ENCODE results near the gene NT5C2.

NT5C2 gene

DNA sequence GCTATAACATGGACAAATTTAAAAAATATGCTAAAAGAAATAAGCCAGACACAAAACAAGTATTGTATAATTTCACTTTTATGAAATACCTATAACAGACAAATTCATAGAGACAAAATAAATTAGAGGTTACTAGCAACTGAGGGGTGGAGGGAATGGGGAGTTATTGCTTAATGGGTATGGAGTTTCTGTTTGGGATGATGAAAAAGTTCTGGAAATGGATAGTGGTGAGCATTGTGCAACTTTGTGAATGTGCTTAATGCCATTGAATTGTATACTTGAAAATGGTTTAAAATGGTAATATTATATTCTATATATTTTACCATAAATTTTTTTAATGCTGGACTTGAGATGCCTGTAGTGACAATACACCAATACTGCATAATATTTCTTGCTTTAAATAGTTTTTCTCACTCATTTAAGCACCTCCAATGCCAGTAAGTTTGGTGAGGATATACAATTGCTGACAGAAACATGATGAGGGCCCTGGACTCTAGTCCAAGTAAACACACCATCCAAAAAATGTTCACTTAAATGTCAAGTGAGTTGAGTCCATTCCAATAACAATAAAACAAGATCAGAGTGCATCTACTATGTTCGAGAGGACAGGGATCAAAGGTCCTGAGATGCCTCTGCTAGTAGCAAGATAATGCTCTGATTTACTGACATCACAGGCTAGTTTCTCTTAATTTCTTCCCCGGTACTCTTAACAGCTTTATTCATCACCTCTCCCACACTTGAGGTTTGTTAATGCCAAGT lies 71.9 kb downstream of the NT5C2 start:
- DNase-seq = no peak

DNA sequence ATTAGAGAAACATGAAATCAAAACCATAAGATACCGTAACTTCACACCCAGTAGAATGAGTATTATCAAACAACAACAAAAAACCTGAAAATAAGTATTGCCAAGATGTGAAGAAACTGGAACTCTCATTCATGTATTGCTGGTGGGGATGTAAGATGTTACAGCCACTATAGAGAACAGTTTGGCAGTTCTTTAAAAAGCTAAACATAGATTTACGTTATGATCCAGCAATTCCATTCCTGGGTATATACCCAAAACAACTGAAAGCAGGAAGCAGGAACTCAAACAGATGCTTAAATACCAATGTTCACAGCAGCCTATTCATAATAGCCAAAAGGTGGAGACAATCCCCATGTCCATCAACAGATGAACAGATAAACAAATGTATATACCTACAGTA lies 72.5 kb downstream of the NT5C2 start:
- no peak for DNase-seq

DNA sequence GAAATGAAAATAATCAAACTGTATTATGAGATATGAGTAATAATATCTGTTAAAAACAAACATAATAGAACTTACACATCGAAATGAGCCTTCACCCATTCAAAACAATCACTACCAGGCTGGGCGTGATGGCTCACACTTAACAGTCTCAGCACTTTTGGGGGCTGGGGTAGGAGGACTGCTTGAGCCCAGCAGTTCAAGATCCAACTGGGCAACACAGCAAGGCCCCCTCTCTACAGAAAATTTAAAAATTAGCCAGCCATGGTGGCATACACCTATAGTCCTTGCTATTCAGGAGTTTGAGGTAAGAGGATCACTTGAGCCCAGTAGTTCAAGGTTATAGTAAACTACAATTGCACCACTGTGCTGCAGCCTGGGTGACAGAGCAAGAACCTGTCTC lies 75.8 kb downstream of the NT5C2 start:
- no peak for DNase-seq

DNA sequence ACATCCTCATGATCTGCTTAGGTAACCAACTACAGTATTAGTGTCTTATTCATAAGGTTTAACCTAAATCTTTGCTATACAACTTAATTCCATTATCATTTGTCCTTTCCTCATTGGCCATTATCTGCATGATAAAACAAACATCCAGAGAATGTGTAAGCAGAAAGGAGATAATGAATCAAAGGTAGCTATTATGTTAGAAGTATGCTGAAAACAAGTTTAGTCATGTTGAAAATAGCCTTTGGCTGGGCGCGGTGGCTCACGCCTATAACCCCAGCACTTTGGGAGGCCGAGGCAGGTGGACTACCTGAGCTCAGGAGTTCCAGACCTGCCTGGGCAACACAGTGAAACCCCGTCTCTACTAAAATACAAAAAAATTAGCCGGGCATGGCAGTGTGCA lies 78.2 kb downstream of the NT5C2 start:
- DNase-seq = no peak

DNA sequence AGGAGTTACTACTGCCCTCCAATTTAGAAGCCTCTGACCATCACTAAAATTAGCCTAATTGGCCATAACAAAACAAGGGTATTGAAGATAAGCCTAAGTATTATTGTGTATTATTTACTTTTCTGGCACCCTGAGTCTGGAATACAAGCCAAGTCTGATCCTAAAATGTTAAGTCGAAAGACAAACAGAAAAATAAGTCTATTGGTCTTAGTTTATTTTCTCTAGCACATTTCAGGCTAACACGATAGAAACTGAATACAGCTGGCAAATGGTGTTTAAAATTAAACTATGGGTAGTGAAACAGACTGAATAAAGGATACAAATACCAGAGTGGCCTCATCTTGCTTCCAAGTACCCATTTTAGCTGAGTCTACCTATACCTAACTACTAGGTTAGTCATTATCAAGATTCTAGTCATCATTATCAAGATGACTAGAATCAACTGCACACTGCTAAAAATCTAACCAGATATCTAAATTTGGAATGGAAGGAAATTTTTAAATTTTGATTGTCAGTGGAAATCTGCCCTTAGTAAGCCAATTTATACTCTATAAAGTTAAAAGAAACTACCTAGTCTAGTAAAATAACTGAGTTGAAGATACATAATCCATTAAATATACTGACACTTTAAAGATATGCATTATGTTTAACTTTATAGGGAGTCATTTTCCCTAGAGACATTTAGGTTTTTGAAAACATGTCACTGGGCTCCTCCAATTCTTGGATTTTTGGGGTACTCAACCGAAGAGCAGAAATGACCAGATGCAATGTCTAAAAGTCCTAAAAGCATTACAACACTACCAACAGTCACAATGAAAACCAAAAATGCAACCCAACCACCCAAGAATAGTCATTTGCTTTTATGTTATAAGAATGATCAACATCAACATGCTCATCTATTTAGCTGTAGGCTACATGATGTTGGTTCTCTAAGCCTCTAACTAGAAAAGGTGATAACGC lies 80.9 kb downstream of the NT5C2 start:
- no peak for DNase-seq

DNA sequence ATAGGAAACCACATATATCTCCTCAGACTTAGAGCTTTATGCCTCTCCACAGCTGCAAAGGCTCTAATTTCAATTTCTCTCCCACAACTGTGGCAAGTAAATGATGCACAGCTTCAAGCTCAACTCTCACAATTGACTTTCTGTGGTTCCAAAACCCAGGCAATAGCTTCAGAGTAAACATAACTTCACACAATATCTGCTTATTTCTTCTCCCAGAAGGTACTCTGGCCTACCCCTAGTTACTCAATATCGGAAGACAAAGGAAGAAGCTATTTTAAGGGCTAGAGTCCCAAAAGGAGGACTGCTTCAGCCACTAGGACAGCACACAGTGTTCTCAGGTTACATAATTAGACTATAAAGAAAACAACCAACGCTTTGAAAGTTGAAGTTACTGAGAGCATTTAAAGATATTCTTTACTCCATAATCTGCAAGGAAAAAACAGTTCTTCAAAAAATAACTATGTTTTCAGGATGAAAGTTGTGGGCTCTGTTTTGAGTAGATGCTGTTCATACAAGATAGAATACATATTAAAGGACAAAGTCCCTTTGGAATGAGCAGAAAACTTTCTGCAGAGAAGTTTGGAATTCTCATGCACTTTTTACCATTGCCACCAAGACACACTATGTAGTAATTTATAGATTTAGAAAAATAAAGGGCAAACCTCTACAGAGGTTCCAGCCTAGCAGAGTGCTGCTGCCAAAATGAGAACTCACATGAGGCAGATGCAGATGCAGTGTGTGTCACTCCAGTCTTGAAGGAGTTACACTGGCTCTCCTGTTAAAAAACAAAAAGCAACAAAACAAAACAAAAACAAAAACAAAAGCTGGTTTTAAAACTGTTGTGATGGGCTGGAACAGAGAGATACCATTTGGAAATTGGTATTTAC lies 81.8 kb downstream of the NT5C2 start:
- DNase-seq = no peak

DNA sequence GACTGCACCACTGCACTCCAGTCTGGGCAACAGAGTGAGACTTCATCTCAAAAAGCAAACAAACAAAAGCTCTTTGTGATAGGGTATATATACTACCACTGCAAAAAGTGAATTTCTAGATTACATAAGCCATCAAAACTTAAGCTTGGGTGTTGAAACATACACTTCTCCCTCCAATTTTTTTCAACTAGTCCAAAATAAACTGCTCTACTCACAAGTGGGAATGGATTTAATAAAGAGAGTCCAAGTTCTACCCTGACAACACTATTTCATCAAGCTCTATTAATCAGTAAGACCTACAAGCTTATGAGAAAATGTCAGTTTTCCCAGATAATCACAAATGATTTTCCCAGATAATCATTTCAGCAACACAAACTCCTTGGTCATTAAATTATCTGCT lies 82.7 kb downstream of the NT5C2 start:
- DNase-seq = no peak

DNA sequence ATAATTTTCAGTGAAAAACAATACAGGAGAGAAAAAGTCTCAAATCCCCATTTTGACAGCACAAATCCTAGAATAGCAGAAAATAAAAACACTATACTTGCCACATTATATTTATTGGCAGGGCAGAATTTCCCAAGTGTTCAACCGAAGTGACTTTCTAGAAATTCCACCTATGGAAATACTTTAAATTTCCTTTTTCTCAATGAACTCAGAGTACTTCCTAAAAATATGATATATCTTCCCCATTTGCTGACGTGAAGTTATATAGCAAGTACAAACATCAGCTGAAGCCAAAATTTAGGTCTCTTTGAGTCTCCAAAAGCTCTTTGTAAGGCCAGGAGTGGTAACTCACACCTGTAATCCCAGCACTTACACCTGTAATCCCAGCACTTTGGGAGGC lies 83.3 kb downstream of the NT5C2 start:
- DNase-seq = no peak

DNA sequence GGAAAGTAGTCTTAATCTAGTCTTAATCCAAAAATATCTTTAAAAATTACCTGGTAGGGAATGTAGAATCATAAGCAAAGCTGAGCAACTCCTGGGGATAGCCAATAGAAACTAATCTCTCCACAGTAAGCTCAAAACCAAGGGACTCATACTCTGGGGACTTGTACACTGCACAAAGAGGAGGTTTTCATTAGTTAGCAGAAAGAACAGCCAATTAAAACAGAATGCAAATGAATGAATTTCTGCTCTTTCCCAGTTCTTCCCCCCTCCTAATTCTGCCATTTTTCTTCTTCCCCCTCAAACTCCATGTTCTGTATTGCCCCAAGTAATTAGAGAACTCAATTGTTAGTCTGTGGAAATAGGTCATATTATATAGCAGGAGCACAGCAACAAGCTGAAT lies 86.5 kb downstream of the NT5C2 start:
- DNase-seq = no peak

DNA sequence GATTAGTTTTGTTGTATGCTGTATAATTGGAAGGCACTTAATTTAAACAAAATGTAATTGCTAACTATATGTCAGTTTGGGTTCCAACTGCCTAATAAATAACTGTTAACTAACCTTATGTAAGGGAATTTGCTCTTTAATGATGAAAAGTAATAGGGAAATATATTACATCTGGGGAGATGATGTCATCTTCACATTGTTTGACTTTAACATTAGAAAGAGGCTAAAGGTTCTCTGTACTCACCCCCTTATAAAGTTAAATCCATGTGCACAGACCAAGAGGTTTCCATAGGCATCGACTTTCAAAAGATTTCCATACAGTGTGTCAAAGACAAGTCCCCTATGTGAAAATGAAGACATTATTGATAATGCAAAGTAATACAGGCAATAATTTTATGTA lies 87.6 kb downstream of the NT5C2 start:
- no peak for DNase-seq

DNA sequence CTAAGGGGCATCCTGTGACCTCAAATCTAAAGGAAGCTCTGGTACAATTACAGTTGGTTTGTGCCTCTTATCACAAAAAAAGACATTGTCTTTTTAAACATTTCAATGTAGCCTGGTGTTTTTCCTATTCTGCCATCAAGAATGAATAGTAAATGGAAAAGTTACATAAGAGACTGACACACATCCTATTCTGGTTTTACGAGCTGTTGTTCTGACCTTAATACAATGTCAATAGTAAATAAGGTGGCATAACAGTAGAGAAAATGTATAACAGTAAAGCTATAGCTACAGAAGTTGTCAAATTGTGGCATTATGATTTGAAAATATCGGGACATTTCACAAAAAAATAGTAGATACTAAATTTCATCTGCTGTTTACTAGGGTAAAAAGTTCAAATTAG lies 88.4 kb downstream of the NT5C2 start:
- no peak for DNase-seq

DNA sequence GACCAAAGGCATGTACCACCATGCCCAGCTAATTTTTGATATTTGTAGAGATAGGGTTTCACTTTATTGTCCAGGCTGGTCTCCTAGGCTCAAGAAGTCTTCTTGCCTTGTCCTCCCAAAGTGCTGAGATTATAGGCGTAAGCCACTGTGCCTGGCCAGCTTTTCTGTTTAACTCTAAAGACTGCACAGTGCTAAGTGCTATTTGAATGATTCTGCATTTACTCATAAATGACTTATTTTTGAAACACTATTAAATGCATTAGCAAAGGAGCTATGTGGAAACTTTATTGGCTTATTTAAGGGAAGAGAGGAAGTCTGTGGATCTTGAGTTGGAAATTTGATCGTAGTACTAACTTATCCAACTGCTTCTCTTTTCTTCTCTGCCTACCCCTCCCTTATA lies 89.1 kb downstream of the NT5C2 start:
- DNase-seq = no peak

DNA sequence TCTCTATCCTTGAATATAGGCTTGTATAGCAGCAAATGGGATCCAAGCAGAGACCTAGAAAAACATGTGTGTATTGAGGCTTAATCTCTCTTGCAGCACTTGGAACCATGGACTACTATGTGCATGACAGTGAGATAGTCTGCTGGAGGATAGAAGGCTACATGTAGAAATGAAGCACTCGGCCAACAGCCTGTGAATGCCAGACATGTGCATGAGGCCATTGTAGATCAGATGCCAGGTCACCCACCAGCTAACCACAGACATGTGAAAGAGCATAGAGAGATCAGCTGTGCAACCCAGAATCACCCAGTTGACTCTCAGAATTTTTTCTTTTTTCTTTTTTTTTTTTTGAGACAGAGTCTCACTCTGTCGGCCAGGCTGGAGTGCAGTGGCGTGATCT lies 90.9 kb downstream of the NT5C2 start:
- DNase-seq = no peak

DNA sequence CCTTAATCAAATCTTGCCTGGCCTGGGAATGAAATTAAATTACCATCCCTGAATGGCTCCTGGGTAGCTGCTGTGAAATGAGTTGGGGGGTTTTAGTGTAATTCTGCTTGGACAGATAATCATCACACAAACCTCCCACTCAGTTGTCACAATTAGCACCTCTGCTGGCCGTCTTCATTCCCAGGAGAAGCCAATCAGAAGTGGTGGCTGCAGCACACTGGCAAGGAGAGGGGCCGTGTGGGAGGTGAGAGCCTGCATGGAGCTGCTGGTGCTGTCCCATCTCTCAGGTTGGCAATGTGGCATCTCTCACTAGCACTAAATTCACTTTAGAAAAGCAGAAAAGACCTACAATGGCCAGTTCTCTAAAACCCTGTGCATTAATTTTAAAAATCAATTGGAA lies 92.5 kb downstream of the NT5C2 start:
- DNase-seq = no peak

DNA sequence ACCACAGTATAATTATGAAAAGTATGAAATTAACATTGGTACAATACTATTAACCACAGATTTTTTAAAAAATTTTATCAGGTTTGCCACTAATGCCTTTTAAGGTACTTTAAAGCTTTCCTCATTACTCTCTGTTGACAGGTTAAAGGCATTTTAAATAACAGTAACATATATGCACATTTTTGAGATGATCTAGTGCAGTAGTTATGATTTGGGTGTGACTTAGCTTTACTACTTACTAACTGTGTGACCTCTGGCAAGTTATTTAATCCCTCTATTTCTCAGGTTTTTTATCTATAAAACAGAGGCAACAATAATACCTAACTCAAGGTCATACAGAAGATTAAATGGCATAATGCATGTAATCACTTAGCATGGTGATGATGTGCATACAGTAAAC lies 94.8 kb downstream of the NT5C2 start:
- DNase-seq = no peak

DNA sequence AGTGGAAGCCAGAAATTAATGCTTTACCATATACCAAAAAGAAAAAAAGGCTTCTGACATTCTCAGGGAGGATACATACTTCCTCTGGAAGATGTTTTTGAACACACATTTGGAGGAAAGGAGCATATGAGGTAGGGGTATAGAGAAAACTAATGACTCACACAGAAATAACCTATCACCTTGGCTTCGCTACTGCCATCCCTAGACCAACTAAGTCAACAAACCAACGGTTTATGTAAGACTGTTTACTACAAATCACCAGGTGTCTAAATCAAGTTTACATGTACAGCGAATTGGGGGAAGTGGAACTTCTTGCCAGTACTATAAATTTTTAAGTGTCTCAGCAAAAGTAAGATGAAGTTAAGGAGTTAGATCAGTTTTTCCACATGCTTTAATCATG lies 96.9 kb downstream of the NT5C2 start:
- no peak for DNase-seq

DNA sequence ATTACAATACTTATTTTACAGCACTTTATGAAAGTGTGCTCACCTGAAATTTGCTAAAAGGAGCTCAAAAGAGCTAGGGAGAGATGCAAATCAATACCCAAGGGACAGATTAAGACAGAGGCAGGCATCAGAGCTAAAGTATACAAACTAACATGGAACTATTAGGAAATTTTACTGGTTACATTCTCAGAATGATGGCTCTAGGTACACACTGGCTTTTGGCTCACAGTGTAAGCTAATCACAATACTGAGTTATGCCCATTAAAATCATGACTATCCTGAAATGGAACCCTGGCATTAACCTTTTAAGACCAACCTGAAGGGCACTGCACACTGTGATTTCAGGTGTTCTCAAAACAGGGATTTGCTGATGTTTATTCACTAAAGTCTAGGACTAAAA lies 98.1 kb downstream of the NT5C2 start:
- DNase-seq = no peak

DNA sequence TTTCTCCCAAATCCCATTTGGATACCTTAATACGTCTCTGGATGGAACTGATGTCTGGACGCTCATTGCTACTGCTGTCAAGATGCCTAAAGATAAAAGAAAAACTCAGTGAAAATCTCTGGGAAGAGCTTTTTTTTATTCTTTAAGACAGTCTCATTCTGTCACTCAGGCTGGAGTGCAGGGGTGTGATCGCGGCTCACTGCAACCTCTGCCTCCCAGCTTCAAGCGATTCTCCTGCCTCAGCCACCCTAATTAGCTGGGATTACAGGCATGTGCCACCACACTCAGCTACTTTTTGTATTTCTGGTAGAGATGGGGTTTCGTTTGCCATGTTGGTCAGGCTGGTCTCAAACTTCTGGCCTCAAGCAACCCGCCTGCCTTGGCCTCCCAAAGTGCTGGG lies 102.2 kb downstream of the NT5C2 start:
- DNase-seq = no peak

DNA sequence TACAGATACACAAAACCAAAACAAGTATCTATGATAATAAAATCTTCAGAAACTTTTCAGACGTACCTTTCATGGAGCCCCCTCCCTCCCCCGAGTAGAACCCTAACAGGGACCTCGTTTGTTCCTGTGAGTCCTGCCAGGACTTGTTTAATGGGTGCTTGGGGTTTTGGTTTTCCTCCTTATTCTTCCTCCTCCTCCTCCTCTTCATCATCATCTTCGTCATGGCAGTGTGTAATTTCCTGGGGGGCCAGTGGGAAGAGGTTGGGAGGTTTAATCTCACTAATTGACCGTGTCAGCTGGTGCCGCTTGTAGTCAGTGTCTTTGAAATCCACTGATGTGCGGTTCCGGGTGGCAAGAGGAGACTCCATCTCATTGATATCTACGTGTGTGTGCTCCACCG lies 103.6 kb downstream of the NT5C2 start:
- no peak for DNase-seq

DNA sequence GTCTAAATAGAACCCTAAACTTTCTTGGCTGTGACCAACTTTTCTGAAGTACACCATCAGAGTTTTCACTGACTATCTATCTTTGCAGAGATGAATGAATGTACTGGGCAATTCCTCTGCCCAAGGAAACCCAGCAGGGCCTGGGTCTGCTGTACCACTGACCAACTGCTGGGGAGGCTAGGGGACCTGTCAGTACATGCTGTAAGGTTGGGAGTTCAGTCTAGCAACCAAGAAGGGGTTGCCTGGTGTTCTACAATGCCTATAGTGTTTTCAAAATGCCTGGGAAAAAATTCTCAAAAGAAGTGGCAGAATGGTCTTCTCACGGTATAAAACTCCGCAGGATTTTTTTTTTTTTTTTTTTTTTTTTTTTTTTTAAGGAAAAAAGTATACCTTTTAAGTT lies 106.3 kb downstream of the NT5C2 start:
- DNase-seq = no peak

DNA sequence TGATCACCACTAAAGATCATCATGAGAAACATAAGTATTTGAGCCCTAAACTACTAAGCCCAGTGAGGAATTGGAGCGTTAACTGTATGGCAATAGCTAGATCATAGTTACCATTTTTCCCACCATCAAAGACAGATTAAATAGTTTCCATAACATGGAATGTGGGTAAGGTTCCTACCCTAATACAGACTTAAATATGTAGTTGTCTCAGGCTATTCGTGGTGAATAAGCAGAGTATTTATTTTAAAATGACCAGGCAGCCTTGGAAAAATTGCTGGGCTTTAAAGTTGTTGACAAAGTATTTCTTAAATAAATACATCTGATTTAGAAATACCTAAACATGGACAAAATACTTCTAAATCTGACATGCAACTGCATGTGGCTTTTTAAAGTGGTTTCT lies 106.8 kb downstream of the NT5C2 start:
- no peak for DNase-seq

DNA sequence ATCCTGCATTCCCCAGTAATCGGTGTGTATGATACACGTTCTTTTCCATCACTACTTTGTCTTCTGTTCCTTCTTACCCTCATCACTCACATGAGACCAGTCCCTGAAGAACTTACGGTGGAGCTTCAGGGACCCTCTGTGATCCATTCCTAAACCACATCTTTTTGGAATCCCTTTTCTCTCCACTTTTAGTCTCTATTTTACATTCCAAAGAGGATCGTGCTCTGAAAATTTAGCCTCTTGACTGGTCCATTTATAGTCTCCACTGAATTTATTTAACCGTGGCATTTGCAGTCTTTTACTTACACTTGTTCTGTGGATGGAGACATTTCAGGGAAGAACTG lies 109.1 kb downstream of the NT5C2 start:
- no peak for DNase-seq

DNA sequence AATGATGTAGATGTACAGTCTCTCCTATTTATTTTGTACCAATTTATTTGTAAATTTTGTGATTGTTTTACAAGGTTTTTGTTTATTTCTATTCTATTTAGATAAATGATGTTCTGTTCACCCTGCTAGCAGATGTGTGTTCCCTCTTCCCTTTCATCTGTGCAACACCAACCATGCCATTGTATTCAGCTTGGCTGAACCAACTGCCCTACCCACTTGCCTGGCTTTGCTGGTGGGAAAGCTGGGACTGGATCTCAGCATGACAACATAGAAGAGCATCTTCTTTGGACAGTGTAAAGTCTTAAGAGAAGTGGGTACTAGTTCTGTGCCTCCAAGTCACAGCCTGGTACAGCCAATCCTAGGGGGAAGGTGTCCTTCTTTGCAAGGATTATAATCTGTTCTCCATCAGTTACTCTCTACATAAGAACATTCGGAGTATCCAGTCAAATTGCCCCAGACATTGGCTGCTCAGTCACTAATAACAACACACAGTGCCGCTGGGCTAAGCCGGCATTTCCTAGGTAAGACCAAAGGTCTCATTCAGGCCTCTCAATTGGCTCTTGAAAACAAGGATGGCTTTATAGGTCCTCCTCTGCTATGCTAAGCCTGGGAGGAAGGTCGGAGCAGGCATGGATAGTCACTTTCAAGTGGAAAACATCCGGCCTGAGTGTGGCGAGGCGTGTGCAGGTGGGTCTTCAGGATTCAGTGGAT lies 109.7 kb downstream of the NT5C2 start:
- no peak for DNase-seq
